Thoracic aorta (tissue), 2 donors: ENCODE data around the gene CYSRT1. TPM values are rescaled to one million over a fixed set of nuclear protein-coding genes. Genes with fewer than 3 reads are reported as not detected.

Source experiments
- ATAC-seq: fragments of 150-250 bp; one replicate; pipeline ENCODE4 v1.8.0; 2017; ENCODE audit warnings: low read depth; ENCODE audit not compliant: insufficient number of reproducible peaks, low FRiP score
- DNase-seq: peaks from one replicate; pipeline ENCODE4 v3.0.0-alpha.2; 2020; ENCODE audit warnings: low spot score
- H3K27ac ChIP-seq, 2 donors: fragments of 200-600 bp; sonication (generic); 1 replicate in 1 of 2; 2 replicates in 1 of 2; pipeline ENCODE4 v1.5.1; 2016; ENCODE audit warnings: mild to moderate bottlenecking in 2 of 2, moderate library complexity in 2 of 2
- H3K27me3 ChIP-seq: fragments of 200-600 bp; sonication (generic); replicated peaks from 2 replicates; pipeline ENCODE4 v1.6.0; 2016; ENCODE audit warnings: mild to moderate bottlenecking; ENCODE audit not compliant: insufficient read depth
- H3K36me3 ChIP-seq: fragments of 200-600 bp; sonication (generic); one replicate; pipeline ENCODE4 v1.5.1; 2016
- H3K4me1 ChIP-seq, 2 donors: fragments of 200-600 bp; sonication (generic); 1 replicate in 1 of 2; 2 replicates in 1 of 2; pipeline versions ENCODE4 v1.5.1 to v1.6.0; 2016; ENCODE audit warnings: low read depth in 2 of 2, mild to moderate bottlenecking in 1 of 2; ENCODE audit not compliant: control insufficient read depth in 1 of 2
- H3K4me3 ChIP-seq: fragments of 200-600 bp; sonication (generic); 2 replicates; pipeline ENCODE4 v1.5.1; 2016; ENCODE audit warnings: mild to moderate bottlenecking
- H3K9me3 ChIP-seq: fragments of 200-600 bp; sonication (generic); 2 replicates; pipeline ENCODE4 v1.5.1; 2016
- CTCF ChIP-seq: fragments of 200-600 bp; sonication (generic); IDR thresholded peaks from one replicate; pipeline ENCODE4 v1.5.1; 2019; ENCODE audit warnings: antibody characterized with exemption
- total RNA-seq, 2 donors: library from RNA; depleted of rRNA; stranded (reverse); fragments of >200 nt; gene quantifications; one replicate each; pipeline versions ENCODE4 v1.1.0 to v1.2.3, GENCODE V29; 2016

CYSRT1 gene
- total RNA-seq, 2 donors from 2014 or later = not detected

- H3K4me1 ChIP-seq = peaks cover 30 to 54% of the 10 kb centered on the region in 2 donors
These were observed 20.2 kb upstream of the CYSRT1 start for GRCh38 chr9:137204731-137205125.

GRCh38 chr9:137205126-137206069 lies 19.6 kb upstream of the CYSRT1 start, which contains the start of the genes NDOR1 and TMEM203:
TSS of gene NDOR1 (plus strand) at chr9:137205700. CDS start at chr9:137205778, 78 bp downstream.
TSS of gene TMEM203 (minus strand) at chr9:137205648. CDS start at chr9:137205414, 234 bp downstream.
- DNase-seq = peak; percentile 55
- peak within 1 kb of the TSS; percentile 99 for H3K4me3 ChIP-seq
- peaks cover 29 to 52% of the 10 kb centered on the region in 2 donors for H3K4me1 ChIP-seq
- ATAC-seq = peak; percentile 11
- no peaks in the 10 kb centered on the region for H3K27me3 ChIP-seq
- peak within 1 kb of the TSS; percentile 72 to 81 for H3K27ac ChIP-seq
- no peaks in the 10 kb centered on the region for H3K36me3 ChIP-seq
- no peak for TF ChIP-seq CTCF
- H3K9me3 ChIP-seq = no peaks in the 10 kb centered on the region

More at GRCh38 chr9:137204731-137205125, 20.2 kb upstream of the CYSRT1 start:
- TF ChIP-seq CTCF = no peak
- H3K27ac ChIP-seq = peak overlapping the region; percentile 72 to 81
- ATAC-seq = no peak
- H3K9me3 ChIP-seq = no peaks in the 10 kb centered on the region
- H3K4me3 ChIP-seq = peak overlapping the region; percentile 99
- H3K27me3 ChIP-seq = no peaks in the 10 kb centered on the region
- no peaks in the 10 kb centered on the region for H3K36me3 ChIP-seq
- DNase-seq = no peak

- no peak for DNase-seq
- ATAC-seq = no peak
- no peak for TF ChIP-seq CTCF
- no peaks in the 10 kb centered on the region for H3K9me3 ChIP-seq
- no peak overlapping the region for H3K27ac ChIP-seq
- H3K4me1 ChIP-seq = peaks cover 24 to 46% of the 10 kb centered on the region in 2 donors
- H3K36me3 ChIP-seq = no peaks in the 10 kb centered on the region
- no peaks in the 10 kb centered on the region for H3K27me3 ChIP-seq
- peak overlapping the region; percentile 99 for H3K4me3 ChIP-seq
These were observed 18.4 kb upstream of the CYSRT1 start for GRCh38 chr9:137206602-137207001.

GRCh38 chr9:137211532-137211931 lies 13.4 kb upstream of the CYSRT1 start:
- no peak for TF ChIP-seq CTCF
- DNase-seq = no peak
- Histone ChIP-seq H3K9me3 (no peaks in the 10 kb centered on the region), H3K4me1 (peaks cover 3 to 4% of the 10 kb centered on the region in 2 donors), H3K27me3 (no peaks in the 10 kb centered on the region), H3K27ac (no peak overlapping the region), H3K36me3 (no peaks in the 10 kb centered on the region), H3K4me3 (no peak overlapping the region)
- ATAC-seq = no peak

GRCh38 chr9:137212520-137212919 lies 12.5 kb upstream of the CYSRT1 start:
- no peaks in the 10 kb centered on the region for H3K9me3 ChIP-seq
- ATAC-seq (no peak), DNase-seq (no peak)
- no peak overlapping the region for H3K4me3 ChIP-seq
- H3K4me1 ChIP-seq = no peaks in the 10 kb centered on the region
- H3K27me3 ChIP-seq = no peaks in the 10 kb centered on the region
- H3K36me3 ChIP-seq = no peaks in the 10 kb centered on the region
- H3K27ac ChIP-seq = no peak overlapping the region
- no peak for TF ChIP-seq CTCF
